Neural cell (in vitro differentiated cells): ENCODE results near the gene ADAMTS17. TPM values are rescaled to one million over a fixed set of nuclear protein-coding genes. Genes with fewer than 3 reads are reported as not detected.

Source experiments
- H2AFZ ChIP-seq: fragments of 200-600, 300-800 bp; sonication (generic), shearing (Covaris generic); 2 replicates; pipeline ENCODE4 v1.6.0; 2014; ENCODE audit warnings: low read depth, mild to moderate bottlenecking, antibody characterized with exemption, low read length, moderate library complexity
- H3F3A ChIP-seq: fragments of 200-600 bp; shearing (Covaris generic); 2 replicates; pipeline ENCODE4 v1.6.1; 2016; ENCODE audit warnings: mild to moderate bottlenecking, moderate library complexity, mixed read lengths, antibody characterized with exemption, low read length; ENCODE audit not compliant: insufficient read depth, poor library complexity, severe bottlenecking
- H3K27ac ChIP-seq: fragments of 200-600, 300-800 bp; sonication (generic), shearing (Covaris generic); 2 replicates; pipeline ENCODE4 v1.5.1; 2014; ENCODE audit warnings: mild to moderate bottlenecking, low read length, moderate library complexity
- H3K27me3 ChIP-seq: fragments of 300-800, 200-600 bp; sonication (generic), shearing (Covaris generic); 2 replicates; pipeline ENCODE4 v1.6.0; 2014; ENCODE audit warnings: mild to moderate bottlenecking, low read depth, low read length, moderate library complexity; ENCODE audit not compliant: insufficient read depth
- H3K36me3 ChIP-seq: fragments of 300-800, 200-600 bp; sonication (generic), shearing (Covaris generic); 2 replicates; pipeline ENCODE4 v1.5.1; 2014; ENCODE audit warnings: mild to moderate bottlenecking, antibody characterized with exemption, low read length, moderate library complexity; ENCODE audit not compliant: insufficient read depth
- H3K4me2 ChIP-seq: fragments of 300-800, 200-600 bp; sonication (generic), shearing (Covaris generic); 2 replicates; pipeline ENCODE4 v1.6.0; 2014; ENCODE audit warnings: mild to moderate bottlenecking, low read length
- H3K4me3 ChIP-seq: fragments of 300-800, 200-600 bp; sonication (generic), shearing (Covaris generic); 2 replicates; pipeline ENCODE4 v1.5.1; 2014; ENCODE audit warnings: mild to moderate bottlenecking, low read length, moderate library complexity
- H3K79me2 ChIP-seq: fragments of 200-600 bp; shearing (Covaris generic); replicated peaks from 2 replicates; pipeline ENCODE4 v1.6.0; 2014; ENCODE audit warnings: mild to moderate bottlenecking, low read length, moderate library complexity; ENCODE audit not compliant: insufficient read depth
- H3K9ac ChIP-seq: fragments of 300-800, 200-600 bp; sonication (generic), shearing (Covaris generic); 2 replicates; pipeline ENCODE4 v1.6.1; 2016; ENCODE audit warnings: mild to moderate bottlenecking, low read length, mixed read lengths
- H3K9me2 ChIP-seq: fragments of 200-600 bp; shearing (Covaris generic); 2 replicates; pipeline ENCODE4 v1.6.1; 2016; ENCODE audit warnings: mild to moderate bottlenecking, low read length, mixed read lengths; ENCODE audit not compliant: insufficient read depth
- H3K9me3 ChIP-seq: fragments of 200-600, 300-800 bp; sonication (generic), shearing (Covaris generic); 2 replicates; pipeline ENCODE4 v1.6.1; 2016; ENCODE audit warnings: mild to moderate bottlenecking, mixed run types, low read length, moderate library complexity, mixed read lengths
- H4K20me1 ChIP-seq: fragments of 200-600 bp; shearing (Covaris generic); 2 replicates; pipeline ENCODE4 v1.6.1; 2016; ENCODE audit warnings: mild to moderate bottlenecking, mixed run types; ENCODE audit not compliant: insufficient read depth
- CTCF ChIP-seq: fragments of 450-650 bp; IDR thresholded peaks from 2 replicates; pipeline ENCODE4 v1.5.1; 2014; ENCODE audit warnings: antibody characterized with exemption, mild to moderate bottlenecking, moderate library complexity; ENCODE audit not compliant: poor library complexity, severe bottlenecking
- EP300 ChIP-seq: fragments of 450-650 bp; conservative IDR thresholded peaks from 2 replicates; pipeline ENCODE4 v1.6.1; 2014; ENCODE audit warnings: antibody characterized with exemption, mild to moderate bottlenecking, moderate library complexity; ENCODE audit not compliant: poor library complexity, severe bottlenecking
- EZH2 ChIP-seq: fragments of 200-600, 300-800 bp; shearing (Covaris generic), sonication (generic); IDR thresholded peaks from 2 replicates; pipeline ENCODE4 v1.6.1; 2014; ENCODE audit warnings: antibody characterized with exemption, low read length, borderline replicate concordance, mild to moderate bottlenecking; ENCODE audit not compliant: insufficient read depth, poor library complexity, severe bottlenecking
- MXI1 ChIP-seq: fragments of 450-650 bp; conservative IDR thresholded peaks from 2 replicates; pipeline ENCODE4 v1.6.1; 2014; ENCODE audit warnings: antibody characterized with exemption, mild to moderate bottlenecking; ENCODE audit not compliant: poor library complexity, severe bottlenecking
- POLR2AphosphoS5 ChIP-seq: IDR thresholded peaks from 2 replicates; pipeline ENCODE4 v1.6.1; 2012
- RAD21 ChIP-seq: fragments of 450-650 bp; conservative IDR thresholded peaks from 2 replicates; pipeline ENCODE4 v1.6.1; 2014; ENCODE audit warnings: antibody characterized with exemption, mild to moderate bottlenecking, moderate library complexity
- REST ChIP-seq: IDR thresholded peaks from 2 replicates; pipeline ENCODE4 v1.6.1; 2012; ENCODE audit warnings: borderline replicate concordance
- SMC3 ChIP-seq: fragments of 450-650 bp; conservative IDR thresholded peaks from 2 replicates; pipeline ENCODE4 v1.6.1; 2014; ENCODE audit warnings: antibody characterized with exemption, mild to moderate bottlenecking, moderate library complexity; ENCODE audit not compliant: poor library complexity
- TAF1 ChIP-seq: IDR thresholded peaks from 2 replicates; pipeline ENCODE4 v1.6.1; 2012; ENCODE audit warnings: low read depth
- polyA plus RNA-seq: library from polyadenylated mRNA; depleted of rRNA; stranded (reverse); fragments of >200 nt; gene quantifications from 2 replicates; pipeline ENCODE4 v1.2.3, GENCODE V29; 2014

Gene ADAMTS17
- polyA plus RNA-seq, 1 donor from 2014 or later, result 0.04 TPM

- Histone ChIP-seq H4K20me1 (no peaks in the 10 kb centered on the region), H3K9me2 (no peaks in the 10 kb centered on the region), H3K9ac (no peak overlapping the region), H3K9me3 (no peaks in the 10 kb centered on the region), H2AFZ (no peak overlapping the region), H3K79me2 (no peaks in the 10 kb centered on the region), H3K4me3 (no peak overlapping the region), H3K27me3 (no peaks in the 10 kb centered on the region), H3K27ac (no peak overlapping the region), H3F3A (no peaks in the 10 kb centered on the region), H3K36me3 (no peaks in the 10 kb centered on the region), H3K4me2 (no peak overlapping the region)
- TF ChIP-seq REST (no peak), SMC3 (no peak), RAD21 (no peak), CTCF (no peak), MXI1 (no peak), TAF1 (no peak), EP300 (no peak), EZH2 (no peak), POLR2AphosphoS5 (no peak)
Measured at GRCh38 chr15:100106732-100107131, 235.0 kb downstream of the ADAMTS17 start.

GRCh38 chr15:100105101-100105500, 236.7 kb downstream of the ADAMTS17 start:
- no peak overlapping the region for H3K9ac ChIP-seq
- H4K20me1 ChIP-seq, result no peaks in the 10 kb centered on the region
- H3F3A ChIP-seq, result no peaks in the 10 kb centered on the region
- TF ChIP-seq EZH2, result no peak
- no peak for TF ChIP-seq MXI1
- TF ChIP-seq SMC3, result no peak
- TF ChIP-seq POLR2AphosphoS5, result no peak
- no peak for TF ChIP-seq RAD21
- TF ChIP-seq TAF1, result no peak
- TF ChIP-seq CTCF, result no peak
- TF ChIP-seq REST, result no peak
- TF ChIP-seq EP300, result no peak
- no peaks in the 10 kb centered on the region for H3K36me3 ChIP-seq
- no peak overlapping the region for H3K4me3 ChIP-seq
- H3K79me2 ChIP-seq, result no peaks in the 10 kb centered on the region
- H3K4me2 ChIP-seq, result no peak overlapping the region
- H3K27ac ChIP-seq, result no peak overlapping the region
- no peak overlapping the region for H2AFZ ChIP-seq
- no peaks in the 10 kb centered on the region for H3K9me2 ChIP-seq
- H3K27me3 ChIP-seq, result no peaks in the 10 kb centered on the region
- H3K9me3 ChIP-seq, result no peaks in the 10 kb centered on the region
